DND-41 (cell line): ENCODE data around the gene BCL11A.

Experiments
- CTCF ChIP-seq: IDR thresholded peaks from 2 replicates; pipeline ENCODE4 v1.5.1; 2012; ENCODE audit warnings: borderline replicate concordance, low read length, moderate library complexity, mild to moderate bottlenecking; ENCODE audit not compliant: poor library complexity, severe bottlenecking; ENCODE audit errors: extremely low read depth
- EZH2 ChIP-seq: IDR thresholded peaks from 3 replicates; pipeline ENCODE4 v1.6.1; 2012; ENCODE audit warnings: borderline replicate concordance, low read depth, mild to moderate bottlenecking, moderate library complexity, low read length, inconsistent platforms; ENCODE audit not compliant: severe bottlenecking

- TF ChIP-seq CTCF: no peak
- no peak for TF ChIP-seq EZH2
Observed at GRCh38 chr2:60573251-60573650, 19.8 kb upstream of the BCL11A start.
